GM18951 (cell line): ENCODE measurements around the gene SYT2.
"Not testable (repeated sequence)": the region's sequence is repeated elsewhere in the genome, so short reads cannot be mapped to it uniquely, and the experiment has no call there.

Source experiments
- POLR2A ChIP-seq: IDR thresholded peaks from 4 replicates; pipeline ENCODE4 v1.6.1; 2011; ENCODE audit warnings: mild to moderate bottlenecking; ENCODE audit not compliant: insufficient read length, insufficient read depth; ENCODE audit errors: extremely low read depth
- in situ Hi-C: fragments of 300-500 bp; cut with MboI; formaldehyde crosslinking; loops from one replicate; pipeline ENCODE4 v1.12.0; 2022; ENCODE audit warnings: low sequenced_read_pairs, mixed read lengths, inconsistent platforms; ENCODE audit not compliant: unreplicated experiment

SYT2 gene

DNA sequence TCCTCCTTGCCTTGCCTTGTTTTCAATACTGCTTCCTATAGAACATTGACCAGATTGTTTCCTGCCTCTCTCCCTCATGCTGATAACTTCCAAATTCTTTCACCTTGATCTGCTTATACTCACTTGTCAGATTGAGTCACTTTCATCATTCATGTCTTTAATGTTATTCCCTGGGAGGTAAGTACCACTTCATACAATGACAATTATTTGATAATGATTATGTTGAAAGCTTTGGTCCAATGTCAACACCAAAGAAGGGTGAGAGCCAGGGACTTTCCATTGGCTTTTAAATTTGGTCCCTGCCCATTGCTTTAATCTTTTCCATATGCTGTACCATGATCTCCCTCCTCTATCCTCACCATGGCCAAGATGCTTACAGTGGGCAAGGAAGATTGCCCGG, 137.4 kb downstream of the SYT2 start:
- in situ Hi-C loops, result loop anchor here (5.0 kb wide), 1 partner anchor 71 kb away; no protein-coding TSS in a partner anchor
- TF ChIP-seq POLR2A, result no peak

- TF ChIP-seq POLR2A, result no peak
- in situ Hi-C loops, result loop anchor here (5.0 kb wide), 1 partner anchor 70 kb away; no protein-coding TSS in a partner anchor
Observed at GRCh38 chr1:202571719-202572339, 138.4 kb downstream of the SYT2 start.

GRCh38 chr1:202569393-202570322, 140.6 kb downstream of the SYT2 start:
- in situ Hi-C loops, result loop anchor here (5.0 kb wide), 1 partner anchor 67 kb away; no protein-coding TSS in a partner anchor
- no peak for TF ChIP-seq POLR2A

- no peak for TF ChIP-seq POLR2A
- in situ Hi-C loops, result no loop called here
Observed at GRCh38 chr1:202568826-202569225, 141.4 kb downstream of the SYT2 start.

DNA sequence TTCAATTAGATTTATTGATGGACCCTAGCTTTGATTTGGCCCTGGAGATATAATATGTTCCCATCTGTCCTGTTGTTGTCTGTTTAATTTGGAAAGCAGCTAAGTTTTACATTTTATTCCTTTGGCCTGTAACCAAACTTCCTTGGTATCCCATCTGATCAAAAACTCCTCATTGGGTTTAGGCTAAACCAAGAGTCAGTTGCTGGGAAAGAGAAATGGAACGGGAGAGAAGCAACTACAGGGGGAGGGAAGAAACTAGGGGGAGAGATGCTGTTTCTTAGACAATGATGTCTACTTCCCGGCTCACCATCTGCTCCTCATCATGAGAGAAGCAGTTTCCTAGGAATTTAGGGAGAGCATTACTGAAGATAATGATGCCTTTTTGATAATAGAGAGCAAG, 141.8 kb downstream of the SYT2 start:
- in situ Hi-C loops, result no loop called here
- TF ChIP-seq POLR2A, result no peak

GRCh38 chr1:202567738-202568137, 142.5 kb downstream of the SYT2 start:
- no peak for TF ChIP-seq POLR2A
- in situ Hi-C loops, result no loop called here

GRCh38 chr1:202565890-202566602, 144.2 kb downstream of the SYT2 start:
- in situ Hi-C loops, result no loop called here
- TF ChIP-seq POLR2A, result no peak

GRCh38 chr1:202564958-202565495, 145.2 kb downstream of the SYT2 start:
- TF ChIP-seq POLR2A, result no peak
- in situ Hi-C loops, result no loop called here

- no peak for TF ChIP-seq POLR2A
- in situ Hi-C loops, result no loop called here
Observed at GRCh38 chr1:202563818-202564217, 146.4 kb downstream of the SYT2 start.

DNA sequence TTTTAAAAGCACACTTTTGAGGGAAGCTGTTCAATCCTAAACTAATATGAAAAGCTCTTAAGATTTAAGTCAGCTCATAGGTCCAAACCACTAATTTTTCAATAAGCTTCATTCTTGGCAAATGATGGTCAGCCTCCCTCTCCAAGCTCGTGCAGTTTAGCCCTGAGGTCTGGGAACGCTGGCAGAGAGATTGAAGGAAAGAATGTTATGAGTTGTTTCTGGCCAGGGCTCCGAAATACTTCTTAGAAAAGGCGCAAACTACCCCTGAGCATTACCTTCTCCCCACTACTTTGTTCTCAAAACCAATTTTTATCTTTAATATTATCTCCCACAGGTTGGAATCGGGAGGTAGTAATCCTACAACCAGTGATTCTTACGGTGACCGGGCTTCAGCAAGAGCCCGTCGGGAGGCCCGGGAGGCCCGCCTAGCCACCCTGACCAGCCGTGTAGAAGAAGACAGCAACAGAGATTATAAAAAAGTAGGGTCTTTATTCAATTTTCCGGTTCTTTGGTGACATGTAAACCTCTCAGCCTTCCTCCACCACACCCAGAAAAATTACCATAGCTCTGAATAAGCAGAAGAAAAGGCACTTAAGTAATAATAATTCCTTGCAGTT, 147.7 kb downstream of the SYT2 start:
- TF ChIP-seq POLR2A, result no peak
- in situ Hi-C loops, result no loop called here

GRCh38 chr1:202561726-202562443, 148.4 kb downstream of the SYT2 start:
- no peak for TF ChIP-seq POLR2A
- in situ Hi-C loops, result no loop called here

DNA sequence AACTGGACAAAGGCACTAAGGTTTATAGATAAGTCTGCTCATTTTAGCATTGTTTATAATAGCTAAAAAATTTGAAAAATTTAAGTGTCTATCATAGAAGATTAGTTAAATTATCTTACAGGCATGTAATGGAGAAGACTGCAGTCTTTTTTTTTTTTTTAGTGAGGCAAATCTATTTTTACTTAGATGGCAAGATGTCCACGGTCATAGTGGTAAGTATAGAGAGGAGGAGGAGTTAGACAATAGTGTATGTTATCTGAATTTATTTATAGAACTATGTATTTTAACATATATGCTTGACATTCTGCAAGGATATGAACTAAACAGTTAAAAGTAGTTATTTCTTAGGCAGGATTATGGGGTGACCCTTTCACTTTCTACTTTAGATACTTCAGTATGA, 149.0 kb downstream of the SYT2 start:
- no peak for TF ChIP-seq POLR2A
- in situ Hi-C loops, result no loop called here

DNA sequence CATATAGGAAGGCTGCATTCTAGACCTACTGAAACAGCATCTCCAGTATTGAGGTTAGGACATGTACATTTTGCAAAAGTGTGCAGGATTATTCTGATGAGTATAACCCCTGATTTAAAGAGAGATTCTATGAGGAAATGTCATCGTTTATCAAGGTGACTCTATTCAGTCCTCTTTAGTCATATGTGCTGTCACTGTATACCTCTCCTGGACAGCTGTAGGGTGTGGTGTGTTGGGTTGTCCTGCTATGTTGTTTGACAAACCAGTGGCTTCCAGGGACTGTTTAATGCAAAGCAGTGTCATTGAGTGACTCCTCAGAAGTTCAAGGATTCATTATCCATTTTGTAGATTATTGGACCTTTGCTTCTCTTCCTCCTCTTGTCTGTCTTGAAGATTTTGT, 152.6 kb downstream of the SYT2 start:
- in situ Hi-C loops, result not testable (repeated sequence)

- in situ Hi-C loops, result not testable (repeated sequence)
Observed at GRCh38 chr1:202556037-202556436, 154.2 kb downstream of the SYT2 start.

DNA sequence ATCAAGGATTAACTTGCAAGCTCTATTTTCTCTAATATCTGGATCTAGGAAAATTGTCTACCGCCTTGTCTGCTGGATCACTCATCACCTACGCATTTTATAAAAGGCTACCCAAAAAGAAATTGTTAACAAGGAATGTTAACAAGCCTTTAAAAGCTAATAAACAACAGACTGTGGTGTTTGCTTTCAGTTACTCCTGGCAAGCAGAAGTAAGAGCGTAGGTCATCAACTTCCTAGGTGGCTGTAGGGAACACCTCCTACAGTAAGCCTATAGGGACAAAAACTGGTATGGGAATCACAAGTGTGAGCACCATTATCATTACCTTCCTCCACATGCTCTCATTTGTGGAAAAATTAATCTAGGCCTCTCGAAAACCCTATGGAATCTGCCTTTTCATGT, 155.6 kb downstream of the SYT2 start:
- in situ Hi-C loops, result not testable (repeated sequence)
